IMR-90 (cell line): ENCODE measurements around the gene GPRASP2. TPM values are rescaled to one million over a fixed set of nuclear protein-coding genes. Genes with fewer than 3 reads are reported as not detected.

Experiments
- ATAC-seq: fragments of 200-7000 bp; cut with Tn5 transposase; 2 replicates; pipeline ENCODE4 v1.9.1; 2020; ENCODE audit warnings: low read depth, mild to moderate bottlenecking, moderate library complexity
- BruUV-seq: library from RNA; stranded (reverse); fragments of 400-500 nt; replicated peaks from 2 replicates; lab custom pipeline; 2021; lab: Mats Ljungman, UMichigan
- CTCF ChIA-PET: fragments of 300-600 bp; formaldehyde crosslinking; extraction: SDS; loops from one replicate; lab custom pipeline; 2021; ENCODE audit warnings: antibody characterized with exemption; lab: Yijun Ruan, JAX
- POLR2A ChIA-PET: fragments of 300-600 bp; sonication (Branson Sonifier 250); formaldehyde crosslinking; loops from one replicate; lab custom pipeline; 2022; ENCODE audit warnings: antibody characterized with exemption; ENCODE audit not compliant: unreplicated experiment; lab: Charles Lee
- DNase-seq: peaks from one replicate; pipeline ENCODE4 v3.0.0; 2013
- H2AFZ ChIP-seq: replicated peaks from 2 replicates; pipeline ENCODE3; 2013; ENCODE audit warnings: low read length, mild to moderate bottlenecking; ENCODE audit not compliant: poor library complexity
- H2AK5ac ChIP-seq: 2 replicates; pipeline ENCODE4 v1.6.1; 2013; ENCODE audit warnings: low read depth, low read length, inconsistent platforms
- H2AK9ac ChIP-seq: replicated peaks from 2 replicates; pipeline ENCODE3; 2013; ENCODE audit warnings: mild to moderate bottlenecking, low read depth, low read length, moderate library complexity; ENCODE audit not compliant: poor library complexity
- H2BK120ac ChIP-seq: 2 replicates; pipeline ENCODE4 v1.6.1; 2013; ENCODE audit warnings: low read depth, low read length, inconsistent platforms
- H2BK15ac ChIP-seq: 3 replicates; pipeline ENCODE4 v1.6.1; 2013; ENCODE audit warnings: low read depth, low read length, inconsistent platforms
- H2BK20ac ChIP-seq: 2 replicates; pipeline ENCODE4 v1.6.1; 2013; ENCODE audit warnings: low read depth, mild to moderate bottlenecking, inconsistent platforms, low read length, moderate library complexity
- H2BK5ac ChIP-seq: 2 replicates; pipeline ENCODE4 v1.6.1; 2013; ENCODE audit warnings: mild to moderate bottlenecking, low read depth, low read length, inconsistent platforms; ENCODE audit not compliant: poor library complexity, severe bottlenecking
- H3K14ac ChIP-seq: replicated peaks from 2 replicates; pipeline ENCODE4 v1.6.1; 2013; ENCODE audit warnings: low read depth, low read length, inconsistent platforms
- H3K18ac ChIP-seq: 2 replicates; pipeline ENCODE4 v1.6.1; 2013; ENCODE audit warnings: low read depth, low read length, control low read depth
- H3K23ac ChIP-seq: 2 replicates; pipeline ENCODE4 v1.6.1; 2013; ENCODE audit warnings: low read depth, low read length, inconsistent platforms
- H3K27ac ChIP-seq: 2 replicates; pipeline ENCODE4 v1.5.1; 2013; ENCODE audit warnings: mild to moderate bottlenecking, control low read depth, low read length; ENCODE audit not compliant: insufficient read depth
- H3K27me3 ChIP-seq: 2 replicates; pipeline ENCODE4 v1.6.1; 2013; ENCODE audit warnings: low read length; ENCODE audit not compliant: control insufficient read depth, insufficient read depth
- H3K36me3 ChIP-seq: 2 replicates; pipeline ENCODE4 v1.6.1; 2013; ENCODE audit warnings: low read length, mixed read lengths; ENCODE audit not compliant: control insufficient read depth, insufficient read depth
- H3K4ac ChIP-seq: 2 replicates; pipeline ENCODE4 v1.6.1; 2013; ENCODE audit warnings: low read depth, low read length, inconsistent platforms
- H3K4me1 ChIP-seq: 2 replicates; pipeline ENCODE4 v1.6.1; 2013; ENCODE audit warnings: low read length, mixed read lengths; ENCODE audit not compliant: control insufficient read depth, insufficient read depth
- H3K4me2 ChIP-seq: 2 replicates; pipeline ENCODE4 v1.6.1; 2013; ENCODE audit warnings: low read depth, mild to moderate bottlenecking, control low read depth, low read length, moderate library complexity
- H3K4me3 ChIP-seq: 2 replicates; pipeline ENCODE4 v1.5.1; 2013; ENCODE audit warnings: low read depth, mild to moderate bottlenecking, control low read depth, low read length, moderate library complexity; ENCODE audit not compliant: insufficient read depth
- H3K56ac ChIP-seq: 2 replicates; pipeline ENCODE4 v1.6.1; 2013; ENCODE audit warnings: low read length, inconsistent platforms; ENCODE audit not compliant: insufficient read depth; ENCODE audit errors: extremely low read depth
- H3K79me1 ChIP-seq, 2 experiments: 2 replicates each; pipeline ENCODE4 v1.6.1; 2013; ENCODE audit warnings: low read length in 2 of 2, inconsistent platforms in 1 of 2, low read depth in 1 of 2
- H3K9ac ChIP-seq: 2 replicates; pipeline ENCODE4 v1.6.1; 2013; ENCODE audit warnings: low read depth, low read length, control low read depth
- H3K9me1 ChIP-seq: 2 replicates; pipeline ENCODE4 v1.6.1; 2013; ENCODE audit warnings: low read length, inconsistent platforms; ENCODE audit not compliant: insufficient read depth
- H3K9me3 ChIP-seq: 2 replicates; pipeline ENCODE4 v1.6.1; 2013; ENCODE audit warnings: low read length; ENCODE audit not compliant: control insufficient read depth, insufficient read depth
- H4K20me1 ChIP-seq: 2 replicates; pipeline ENCODE4 v1.6.1; 2013; ENCODE audit warnings: low read length, inconsistent platforms; ENCODE audit not compliant: insufficient read depth
- H4K5ac ChIP-seq: 2 replicates; pipeline ENCODE4 v1.6.1; 2013; ENCODE audit warnings: mild to moderate bottlenecking, low read depth, low read length, control low read depth
- H4K8ac ChIP-seq, 2 experiments: 2 replicates each; pipeline ENCODE4 v1.6.1; 2013; ENCODE audit warnings: low read depth in 2 of 2, low read length in 2 of 2, control low read depth in 1 of 2, inconsistent platforms in 1 of 2
- H4K91ac ChIP-seq: 2 replicates; pipeline ENCODE4 v1.6.1; 2013; ENCODE audit warnings: low read depth, low read length, inconsistent platforms; ENCODE audit not compliant: insufficient read depth
- BHLHE40 ChIP-seq: fragments of 150-350 bp; IDR thresholded peaks from 2 replicates; pipeline ENCODE4 v1.6.1; 2016; ENCODE audit warnings: mild to moderate bottlenecking, low read depth, low read length
- CEBPB ChIP-seq: IDR thresholded peaks from 2 replicates; pipeline ENCODE4 v1.6.1; 2012; ENCODE audit warnings: low read depth, low read length, improper control_type of control experiment
- CHD1 ChIP-seq: IDR thresholded peaks from 2 replicates; pipeline ENCODE4 v1.6.1; 2012; ENCODE audit warnings: low read depth, low read length, improper control_type of control experiment
- ELK1 ChIP-seq: fragments of 150-350 bp; IDR thresholded peaks from 2 replicates; pipeline ENCODE4 v1.6.1; 2016; ENCODE audit warnings: low read depth, mild to moderate bottlenecking, low read length, moderate library complexity, borderline replicate concordance
- FOS ChIP-seq: fragments of 150-350 bp; IDR thresholded peaks from 2 replicates; pipeline ENCODE4 v1.6.1; 2016; ENCODE audit warnings: low read depth, low read length
- MAFK ChIP-seq: IDR thresholded peaks from 2 replicates; pipeline ENCODE4 v1.6.1; 2012; ENCODE audit warnings: low read depth, low read length, improper control_type of control experiment
- MAZ ChIP-seq: IDR thresholded peaks from 2 replicates; pipeline ENCODE4 v1.6.1; 2012; ENCODE audit warnings: low read depth, mild to moderate bottlenecking, low read length, improper control_type of control experiment, moderate library complexity, borderline replicate concordance
- MXI1 ChIP-seq: IDR thresholded peaks from 2 replicates; pipeline ENCODE4 v1.6.1; 2012; ENCODE audit warnings: low read depth, mild to moderate bottlenecking, low read length, moderate library complexity, borderline replicate concordance
- NFE2L2 ChIP-seq: fragments of 150-350 bp; IDR thresholded peaks from 2 replicates; pipeline ENCODE4 v1.6.1; 2016; ENCODE audit warnings: low read depth, mild to moderate bottlenecking, low read length
- RCOR1 ChIP-seq: IDR thresholded peaks from 2 replicates; pipeline ENCODE4 v1.6.1; 2012; ENCODE audit warnings: mild to moderate bottlenecking, low read length, improper control_type of control experiment; ENCODE audit not compliant: insufficient replicate concordance
- RFX5 ChIP-seq: IDR thresholded peaks from 2 replicates; pipeline ENCODE4 v1.8.0; 2012; ENCODE audit warnings: low read depth, mild to moderate bottlenecking, low read length, moderate library complexity
- USF2 ChIP-seq: fragments of 150-350 bp; IDR thresholded peaks from 2 replicates; pipeline ENCODE4 v1.6.1; 2017; ENCODE audit warnings: mild to moderate bottlenecking, antibody characterized with exemption, low read length, low read depth
- WGBS, 2 experiments: methylation state at CpG; one replicate each; pipeline versions ENCODE4 v1.1.5 to v1.1.7; 2013; ENCODE audit warnings: missing lambda C conversion rate in 2 of 2; ENCODE audit not compliant: insufficient read length in 1 of 2; ENCODE audit errors: extremely low coverage in 2 of 2; 5-methylcytosine and 5-hydroxymethylcytosine counted together
- dilution Hi-C: fragments of 300-500 bp; cut with HindIII; formaldehyde crosslinking; loops from one replicate; pipeline ENCODE4 v1.14.3; 2018; ENCODE audit warnings: low sequenced_read_pairs; ENCODE audit not compliant: unreplicated experiment
- in situ Hi-C: fragments of 300-500 bp; cut with MboI; formaldehyde crosslinking; loops from 3 replicates; pipeline ENCODE4 v1.14.3; 2019; ENCODE audit warnings: low sequenced_read_pairs, inconsistent platforms, mixed read lengths
- intact Hi-C: fragments of 100-400 bp; cut with micrococcal nuclease; formaldehyde crosslinking; loops from 2 replicates; pipeline ENCODE4 v1.10.0; 2022
- polyA plus RNA-seq, 3 experiments: library from polyadenylated mRNA; depleted of rRNA; stranded (reverse); fragments of >200 nt; gene quantifications; 2 replicates each; pipeline ENCODE4 v1.2.3, GENCODE V29; 2012; ENCODE audit warnings: low replicate concordance in 1 of 3
- total RNA-seq: library from RNA; depleted of rRNA; stranded (reverse); fragments of >200 nt; gene quantifications from 2 replicates; pipeline ENCODE4 v1.2.3, GENCODE V29; 2012
- TF ChIP-seq, protein P1 (sequence below): conservative IDR thresholded peaks from 2 replicates; pipeline ENCODE4 v1.5.1; 2012; ENCODE audit warnings: mild to moderate bottlenecking, low read depth, low read length, improper control_type of control experiment

The GPRASP2 gene
- total and polyA plus RNA-seq, 2 of the 4 experiments (the other 2 are of a cell fraction), result 9.4 to 24.7 TPM

- H2BK20ac ChIP-seq, result no peak overlapping the region
- TF ChIP-seq USF2 (no peak), MAZ (no peak), RFX5 (no peak), CEBPB (no peak), MXI1 (no peak), ELK1 (no peak), RCOR1 (no peak), FOS (no peak), NFE2L2 (no peak), MAFK (no peak), BHLHE40 (no peak), CHD1 (no peak)
- TF ChIP-seq, protein P1, sequence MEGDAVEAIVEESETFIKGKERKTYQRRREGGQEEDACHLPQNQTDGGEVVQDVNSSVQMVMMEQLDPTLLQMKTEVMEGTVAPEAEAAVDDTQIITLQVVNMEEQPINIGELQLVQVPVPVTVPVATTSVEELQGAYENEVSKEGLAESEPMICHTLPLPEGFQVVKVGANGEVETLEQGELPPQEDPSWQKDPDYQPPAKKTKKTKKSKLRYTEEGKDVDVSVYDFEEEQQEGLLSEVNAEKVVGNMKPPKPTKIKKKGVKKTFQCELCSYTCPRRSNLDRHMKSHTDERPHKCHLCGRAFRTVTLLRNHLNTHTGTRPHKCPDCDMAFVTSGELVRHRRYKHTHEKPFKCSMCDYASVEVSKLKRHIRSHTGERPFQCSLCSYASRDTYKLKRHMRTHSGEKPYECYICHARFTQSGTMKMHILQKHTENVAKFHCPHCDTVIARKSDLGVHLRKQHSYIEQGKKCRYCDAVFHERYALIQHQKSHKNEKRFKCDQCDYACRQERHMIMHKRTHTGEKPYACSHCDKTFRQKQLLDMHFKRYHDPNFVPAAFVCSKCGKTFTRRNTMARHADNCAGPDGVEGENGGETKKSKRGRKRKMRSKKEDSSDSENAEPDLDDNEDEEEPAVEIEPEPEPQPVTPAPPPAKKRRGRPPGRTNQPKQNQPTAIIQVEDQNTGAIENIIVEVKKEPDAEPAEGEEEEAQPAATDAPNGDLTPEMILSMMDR, result no peak
- no CpG with 5 or more reads among the region's 1 CpG for WGBS, 2 experiments
- no peaks in the 10 kb centered on the region for H3K36me3 ChIP-seq
- intact Hi-C loops, result no loop called here
- no peak overlapping the region for H3K14ac ChIP-seq
- H4K91ac ChIP-seq, result no peak overlapping the region
- no peak overlapping the region for H3K4me2 ChIP-seq
- H3K9me3 ChIP-seq, result no peaks in the 10 kb centered on the region
- ATAC-seq, result no peak
- no peaks in the 10 kb centered on the region for H3K4me1 ChIP-seq
- no peak overlapping the region for H2AK9ac ChIP-seq
- no peak overlapping the region for H2AFZ ChIP-seq
- ChIA-PET POLR2A (no interaction called here), CTCF (no interaction called here)
- no peak overlapping the region for H2AK5ac ChIP-seq
- no peak overlapping the region for H3K56ac ChIP-seq
- H3K9ac ChIP-seq, result no peak overlapping the region
- H3K79me1 ChIP-seq, result no peaks in the 10 kb centered on the region
- no peaks in the 10 kb centered on the region for H3K9me1 ChIP-seq
- H3K23ac ChIP-seq, result no peak overlapping the region
- H4K5ac ChIP-seq, result no peak overlapping the region
- H3K4ac ChIP-seq, result no peak overlapping the region
- no peak overlapping the region for H2BK15ac ChIP-seq
- no peaks in the 10 kb centered on the region for H4K20me1 ChIP-seq
- no TSS peak for BruUV-seq
- DNase-seq, result no peak
- in situ Hi-C loops, result no loop called here
- no peak overlapping the region for H3K27ac ChIP-seq
- dilution Hi-C loops, result no loop called here
- no peak overlapping the region for H2BK5ac ChIP-seq
- peaks cover 2% of the 10 kb centered on the region; the same call in 1 of the 2 replicates for H3K27me3 ChIP-seq
- no peak overlapping the region for H4K8ac ChIP-seq
- H2BK120ac ChIP-seq, result no peak overlapping the region
- H3K4me3 ChIP-seq, result no peak overlapping the region
- H3K18ac ChIP-seq, result no peak overlapping the region
Measured at GRCh38 chrX:102728646-102729045, 16.4 kb downstream of the GPRASP2 start.
